ENCODE measurements around the gene PARVA. TPM values are rescaled to one million over a fixed set of nuclear protein-coding genes. Genes with fewer than 3 reads are reported as not detected.

Gene PARVA
- total RNA-seq, 1 experiment from 2014 or later, result 22.9 TPM

DNA sequence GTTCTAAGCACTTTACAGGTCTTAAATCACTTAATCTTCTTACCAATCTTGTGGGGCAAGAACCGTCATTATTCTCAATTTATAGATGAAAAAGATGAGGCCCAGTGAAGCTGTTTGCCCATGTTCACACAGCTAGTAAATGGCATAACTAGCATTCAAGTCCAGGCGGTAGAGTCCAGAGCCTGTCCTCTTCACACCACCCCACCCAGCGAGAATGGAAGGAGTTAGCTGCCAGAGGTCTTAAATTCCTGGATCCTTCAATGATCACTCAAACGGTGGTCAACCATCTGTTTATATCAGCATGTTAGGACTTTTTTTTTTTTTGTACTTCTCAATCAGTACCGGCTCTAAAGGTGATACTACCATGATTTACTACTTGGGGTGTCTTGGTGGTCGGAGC is 43.3 kb downstream of the PARVA start:
- H3K36me3 Mint-ChIP-seq (ENCODE audit: insufficient read depth, unreplicated experiment), result no peaks in the 10 kb centered on the region
- no TSS peak for BruUV-seq (replicated peaks)
- intact Hi-C loops (cut with micrococcal nuclease; ENCODE audit: unreplicated experiment), result no loop called here
- no peaks in the 10 kb centered on the region for H3K27me3 Mint-ChIP-seq (ENCODE audit: unreplicated experiment)
- no peaks in the 10 kb centered on the region for H3K4me1 Mint-ChIP-seq (ENCODE audit: low read depth, unreplicated experiment)
- DNase-seq, result no peak
- H3K4me3 Mint-ChIP-seq (ENCODE audit: low read depth, unreplicated experiment), result no peak overlapping the region
- H3K9me3 Mint-ChIP-seq (ENCODE audit: low read depth, unreplicated experiment), result no peaks in the 10 kb centered on the region
- no peak overlapping the region for H3K27ac Mint-ChIP-seq (ENCODE audit: unreplicated experiment)
- CTCF ChIA-PET, result interaction anchor here (1.1 kb wide), 1 partner anchor 10 kb away, joined by 3 read pairs; no protein-coding TSS in a partner anchor
- TF ChIP-seq, protein P1, sequence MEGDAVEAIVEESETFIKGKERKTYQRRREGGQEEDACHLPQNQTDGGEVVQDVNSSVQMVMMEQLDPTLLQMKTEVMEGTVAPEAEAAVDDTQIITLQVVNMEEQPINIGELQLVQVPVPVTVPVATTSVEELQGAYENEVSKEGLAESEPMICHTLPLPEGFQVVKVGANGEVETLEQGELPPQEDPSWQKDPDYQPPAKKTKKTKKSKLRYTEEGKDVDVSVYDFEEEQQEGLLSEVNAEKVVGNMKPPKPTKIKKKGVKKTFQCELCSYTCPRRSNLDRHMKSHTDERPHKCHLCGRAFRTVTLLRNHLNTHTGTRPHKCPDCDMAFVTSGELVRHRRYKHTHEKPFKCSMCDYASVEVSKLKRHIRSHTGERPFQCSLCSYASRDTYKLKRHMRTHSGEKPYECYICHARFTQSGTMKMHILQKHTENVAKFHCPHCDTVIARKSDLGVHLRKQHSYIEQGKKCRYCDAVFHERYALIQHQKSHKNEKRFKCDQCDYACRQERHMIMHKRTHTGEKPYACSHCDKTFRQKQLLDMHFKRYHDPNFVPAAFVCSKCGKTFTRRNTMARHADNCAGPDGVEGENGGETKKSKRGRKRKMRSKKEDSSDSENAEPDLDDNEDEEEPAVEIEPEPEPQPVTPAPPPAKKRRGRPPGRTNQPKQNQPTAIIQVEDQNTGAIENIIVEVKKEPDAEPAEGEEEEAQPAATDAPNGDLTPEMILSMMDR (IDR thresholded peaks at IDR 0.05; ENCODE audit: unreplicated experiment), result no peak

DNA sequence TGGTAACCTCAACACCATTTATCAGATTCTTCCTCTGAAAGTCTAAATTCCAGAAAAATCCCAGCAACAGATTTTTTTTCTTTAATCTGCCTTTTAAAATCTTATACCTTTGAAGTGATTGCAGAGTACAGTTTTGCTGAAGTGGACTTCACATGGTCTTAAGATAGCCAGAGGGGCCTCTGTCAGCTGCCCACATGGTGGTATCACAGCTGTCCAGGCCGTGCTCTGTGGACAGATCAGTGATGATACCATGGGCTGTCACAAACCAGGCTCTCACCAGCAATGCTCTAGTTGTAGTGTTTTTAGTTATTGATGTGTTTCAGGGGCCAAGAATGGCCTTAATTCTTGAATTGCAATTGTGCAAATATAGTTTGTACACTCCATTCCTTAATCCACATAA is 44.0 kb downstream of the PARVA start:
- H3K9me3 Mint-ChIP-seq (ENCODE audit: low read depth, unreplicated experiment), result no peaks in the 10 kb centered on the region
- no peak overlapping the region for H3K27ac Mint-ChIP-seq (ENCODE audit: unreplicated experiment)
- H3K36me3 Mint-ChIP-seq (ENCODE audit: insufficient read depth, unreplicated experiment), result no peaks in the 10 kb centered on the region
- no peaks in the 10 kb centered on the region for H3K4me1 Mint-ChIP-seq (ENCODE audit: low read depth, unreplicated experiment)
- no TSS peak for BruUV-seq (replicated peaks)
- CTCF ChIA-PET, result no interaction called here
- H3K27me3 Mint-ChIP-seq (ENCODE audit: unreplicated experiment), result no peaks in the 10 kb centered on the region
- no peak for DNase-seq
- TF ChIP-seq, protein P1 (IDR thresholded peaks at IDR 0.05; ENCODE audit: unreplicated experiment), result no peak
- intact Hi-C loops (cut with micrococcal nuclease; ENCODE audit: unreplicated experiment), result no loop called here
- no peak overlapping the region for H3K4me3 Mint-ChIP-seq (ENCODE audit: low read depth, unreplicated experiment)

DNA sequence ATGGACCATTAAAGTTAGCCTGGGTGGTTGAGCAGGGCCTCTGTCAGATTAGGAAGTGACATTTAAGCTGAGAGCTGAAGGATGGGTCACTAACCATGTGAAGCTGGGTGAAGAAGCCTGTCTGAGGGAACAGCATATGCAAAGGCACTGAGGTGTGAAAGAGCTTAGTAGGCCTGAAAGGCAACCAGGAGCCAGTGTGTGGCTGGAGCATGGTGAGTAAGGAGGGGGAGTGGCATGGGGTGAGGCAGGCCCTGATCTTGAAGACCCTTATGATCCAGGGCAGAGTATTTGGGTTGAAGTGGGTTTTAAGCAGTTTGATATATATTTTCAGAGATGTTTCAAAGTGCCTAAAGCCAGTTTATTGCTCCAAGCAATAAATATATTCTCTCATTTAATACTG is 48.8 kb downstream of the PARVA start:
- TF ChIP-seq, protein P1 (IDR thresholded peaks at IDR 0.05; ENCODE audit: unreplicated experiment), result no peak
- Mint-ChIP-seq H3K9me3 (ENCODE audit: low read depth, unreplicated experiment) (no peaks in the 10 kb centered on the region), H3K36me3 (ENCODE audit: insufficient read depth, unreplicated experiment) (peaks cover 5% of the 10 kb centered on the region), H3K4me3 (ENCODE audit: low read depth, unreplicated experiment) (no peak overlapping the region), H3K4me1 (ENCODE audit: low read depth, unreplicated experiment) (peaks cover 32% of the 10 kb centered on the region), H3K27ac (ENCODE audit: unreplicated experiment) (no peak overlapping the region), H3K27me3 (ENCODE audit: unreplicated experiment) (no peaks in the 10 kb centered on the region)
- CTCF ChIA-PET, result no interaction called here
- DNase-seq, result no peak
- BruUV-seq (replicated peaks), result no TSS peak
- intact Hi-C loops (cut with micrococcal nuclease; ENCODE audit: unreplicated experiment), result no loop called here

DNA sequence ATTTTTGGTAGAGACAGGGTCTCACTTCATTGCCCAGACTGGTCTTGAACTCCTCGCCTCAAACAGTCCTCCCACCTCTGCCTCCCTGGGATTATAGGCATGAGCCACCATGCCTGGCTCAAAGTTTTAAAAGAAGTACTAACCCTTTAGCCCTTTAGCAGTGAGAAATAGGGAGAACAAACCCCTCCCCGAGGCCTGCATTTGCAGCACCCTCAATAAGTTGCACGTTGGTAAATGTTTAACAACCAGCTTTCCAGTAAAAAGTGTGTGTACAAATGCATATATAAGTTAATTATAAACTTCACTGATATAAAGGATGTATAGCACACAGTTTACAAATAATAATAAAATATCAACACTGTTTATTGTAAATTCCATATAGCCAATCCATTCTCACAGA is 51.8 kb downstream of the PARVA start:
- Mint-ChIP-seq H3K27me3 (ENCODE audit: unreplicated experiment) (no peaks in the 10 kb centered on the region), H3K36me3 (ENCODE audit: insufficient read depth, unreplicated experiment) (peaks cover 5% of the 10 kb centered on the region), H3K27ac (ENCODE audit: unreplicated experiment) (no peak overlapping the region), H3K4me3 (ENCODE audit: low read depth, unreplicated experiment) (no peak overlapping the region), H3K9me3 (ENCODE audit: low read depth, unreplicated experiment) (no peaks in the 10 kb centered on the region), H3K4me1 (ENCODE audit: low read depth, unreplicated experiment) (peaks cover 42% of the 10 kb centered on the region)
- CTCF ChIA-PET, result interaction anchor here (2.0 kb wide), 1 partner anchor 98 kb away, joined by 8 read pairs; no protein-coding TSS in a partner anchor
- no peak for DNase-seq
- TF ChIP-seq, protein P1 (IDR thresholded peaks at IDR 0.05; ENCODE audit: unreplicated experiment), result no peak
- intact Hi-C loops (cut with micrococcal nuclease; ENCODE audit: unreplicated experiment), result no loop called here
- no TSS peak for BruUV-seq (replicated peaks)

All from Calu3 (cell line).